Uterus (tissue), 2 donors: ENCODE measurements around the gene TMEM131L.

Experiments
- CTCF ChIP-seq, 4 experiments: fragments of 200-600 bp in 2 of 4; fragments of 450-650 bp in 2 of 4; sonication (generic) in 2 of 4; IDR thresholded peaks; one replicate each; pipeline ENCODE4 v1.5.1; 2016 to 2019; ENCODE audit warnings: antibody characterized with exemption in 4 of 4, mild to moderate bottlenecking in 2 of 4, moderate library complexity in 1 of 4
- POLR2A ChIP-seq, 2 donors: fragments of 450-650 bp; IDR thresholded peaks; one replicate each; pipeline ENCODE4 v1.6.1; 2016; ENCODE audit warnings: antibody characterized with exemption in 2 of 2, mild to moderate bottlenecking in 1 of 2, moderate library complexity in 1 of 2

DNA sequence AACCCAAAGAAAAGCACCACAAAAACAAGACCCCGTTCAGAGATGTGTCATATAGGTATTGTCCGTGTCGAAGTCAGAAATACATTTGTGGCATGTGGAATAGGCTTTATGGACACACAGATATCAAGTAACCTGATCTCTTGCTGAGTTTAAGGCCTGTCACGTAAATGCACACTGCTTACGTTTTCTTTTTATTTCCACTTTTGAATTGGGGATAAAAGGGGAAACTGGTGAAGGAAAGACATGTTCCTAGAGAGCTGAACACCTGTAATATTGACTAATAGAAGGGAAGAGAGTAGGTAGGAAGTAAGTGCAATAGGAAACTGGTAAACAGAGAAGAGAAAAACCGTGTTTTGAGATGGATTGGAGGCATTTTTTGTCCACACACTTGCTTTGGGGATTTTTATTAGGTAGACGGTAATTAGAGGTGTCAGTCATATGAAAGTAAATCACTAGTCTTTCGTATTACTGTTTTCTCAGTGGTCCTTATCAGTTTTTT is 24.9 kb downstream of the TMEM131L start:
- TF ChIP-seq POLR2A (IDR thresholded peaks at IDR 0.05) (no peak), CTCF (IDR thresholded peaks at IDR 0.05) (no peak)
